GM23338 (cell line): Measurements from ENCODE around the gene ACOXL. TPM values are rescaled to one million over a fixed set of nuclear protein-coding genes. Genes with fewer than 3 reads are reported as not detected.

Experiments used
- ATAC-seq: fragments of 200-7000 bp; cut with Tn5 transposase; 3 replicates; pipeline ENCODE4 v1.9.1; 2020
- DNase-seq: peaks from one replicate; pipeline ENCODE4 v3.0.0-alpha.2; 2015; ENCODE audit warnings: low spot score
- H2AFZ ChIP-seq: fragments of 200-600 bp; sonication (generic); 2 replicates; pipeline ENCODE4 v1.8.0; 2016; ENCODE audit warnings: antibody characterized with exemption, mild to moderate bottlenecking, moderate library complexity
- H3F3A ChIP-seq: fragments of 200-600 bp; sonication (generic); replicated peaks from 2 replicates; pipeline ENCODE4 v1.8.0; 2017; ENCODE audit warnings: antibody characterized with exemption, mixed run types, low read depth
- H3K27ac ChIP-seq: fragments of 200-600 bp; sonication (generic); 2 replicates; pipeline ENCODE4 v1.6.1; 2016; ENCODE audit warnings: low read depth
- H3K27me3 ChIP-seq: fragments of 200-600 bp; sonication (generic); 2 replicates; pipeline ENCODE4 v1.8.0; 2016; ENCODE audit warnings: mild to moderate bottlenecking, mixed run types, moderate library complexity; ENCODE audit not compliant: insufficient read depth
- H3K36me3 ChIP-seq: fragments of 200-600 bp; sonication (generic); 2 replicates; pipeline ENCODE4 v1.8.0; 2016; ENCODE audit warnings: mild to moderate bottlenecking; ENCODE audit not compliant: insufficient read depth
- H3K4me1 ChIP-seq: fragments of 200-600 bp; sonication (generic); 2 replicates; pipeline ENCODE4 v1.8.0; 2016; ENCODE audit warnings: mild to moderate bottlenecking, moderate library complexity; ENCODE audit not compliant: insufficient read depth
- H3K4me2 ChIP-seq: fragments of 200-600 bp; sonication (generic); 2 replicates; pipeline ENCODE4 v1.7.1; 2017; ENCODE audit warnings: mixed run types
- H3K4me3 ChIP-seq: fragments of 200-600 bp; sonication (generic); 2 replicates; pipeline ENCODE4 v1.6.1; 2016; ENCODE audit warnings: mixed run types
- H3K79me2 ChIP-seq: fragments of 200-600 bp; sonication (generic); replicated peaks from 2 replicates; pipeline ENCODE4 v1.8.0; 2017; ENCODE audit warnings: mild to moderate bottlenecking; ENCODE audit not compliant: insufficient read depth
- H3K9me2 ChIP-seq: fragments of 200-600 bp; sonication (generic); 2 replicates; pipeline ENCODE4 v1.8.0; 2017; ENCODE audit not compliant: insufficient read depth
- H4K20me1 ChIP-seq: fragments of 200-600 bp; sonication (generic); replicated peaks from 2 replicates; pipeline ENCODE4 v1.8.0; 2017; ENCODE audit warnings: mild to moderate bottlenecking; ENCODE audit not compliant: insufficient read depth
- H3K27ac Mint-ChIP-seq: 2 replicates; pipeline ENCODE4 v1.8.0; 2020; ENCODE audit warnings: inconsistent platforms, mild to moderate bottlenecking, moderate library complexity, mixed read lengths
- H3K27me3 Mint-ChIP-seq: 3 replicates; pipeline ENCODE4 v1.8.0; 2022; ENCODE audit warnings: low read depth, mild to moderate bottlenecking, moderate library complexity, mixed read lengths, inconsistent platforms; ENCODE audit not compliant: insufficient read depth, poor library complexity
- H3K36me3 Mint-ChIP-seq: 3 replicates; pipeline ENCODE4 v1.8.0; 2021; ENCODE audit warnings: low read depth, mild to moderate bottlenecking, inconsistent platforms, moderate library complexity, mixed read lengths
- H3K4me1 Mint-ChIP-seq: 3 replicates; pipeline ENCODE4 v1.8.0; 2020; ENCODE audit warnings: mild to moderate bottlenecking, inconsistent platforms, mixed read lengths
- H3K4me3 Mint-ChIP-seq: 3 replicates; pipeline ENCODE4 v1.8.0; 2021; ENCODE audit warnings: moderate library complexity, mild to moderate bottlenecking, inconsistent platforms, mixed read lengths
- H3K9me3 Mint-ChIP-seq: 3 replicates; pipeline ENCODE4 v1.8.0; 2020; ENCODE audit warnings: moderate library complexity, mild to moderate bottlenecking, inconsistent platforms, mixed read lengths
- CTCF ChIP-seq, 2 experiments: fragments of 200-600 bp in 1 of 2; sonication (generic) in 1 of 2; conservative IDR thresholded peaks; 2 replicates each; pipeline versions ENCODE4 v1.5.1 to v1.6.1; 2016 to 2017; ENCODE audit warnings: antibody characterized with exemption in 2 of 2, low read depth in 2 of 2, mild to moderate bottlenecking in 2 of 2, moderate library complexity in 1 of 2
- EZH2 ChIP-seq: fragments of 200-600 bp; sonication (generic); IDR thresholded peaks from one replicate; pipeline ENCODE4 v1.8.0; 2017; ENCODE audit warnings: antibody characterized with exemption, mild to moderate bottlenecking, low read depth; ENCODE audit not compliant: unreplicated experiment
- JUNB ChIP-seq: IDR thresholded peaks from one replicate; pipeline ENCODE4 v1.6.1; 2016; ENCODE audit warnings: antibody characterized with exemption; ENCODE audit not compliant: unreplicated experiment
- REST ChIP-seq: IDR thresholded peaks from one replicate; pipeline ENCODE4 v1.6.1; 2018; ENCODE audit warnings: antibody characterized with exemption; ENCODE audit not compliant: unreplicated experiment
- ZNF114 ChIP-seq: fragments of 250-450 bp; sonication (Bioruptor Pico); IDR thresholded peaks from 2 replicates; pipeline ENCODE4 v1.5.0; 2020; ENCODE audit warnings: mild to moderate bottlenecking, moderate library complexity
- ZNF331 ChIP-seq: fragments of 250-450 bp; sonication (Bioruptor Pico); IDR thresholded peaks from 2 replicates; pipeline ENCODE4 v1.5.0; 2020; ENCODE audit warnings: low read depth, mild to moderate bottlenecking, moderate library complexity
- polyA plus RNA-seq: library from polyadenylated mRNA; unstranded; fragments of >200 nt; fragmentation: Nextera tagmentation; extraction: Ambion mirVana; gene quantifications from 2 replicates; pipeline ENCODE4 v1.2.1, GENCODE V29; 2016
- total RNA-seq: library from RNA; depleted of rRNA; stranded (reverse); fragments of >200 nt; shearing (Covaris generic); gene quantifications from 2 replicates; pipeline ENCODE4 v1.2.3, GENCODE V29; 2014

ACOXL gene
- total and polyA plus RNA-seq, 2 experiments from 2014 or later: 9.0 to 14.7 TPM

- peaks cover 26% of the 10 kb centered on the region for H3K27me3 Mint-ChIP-seq
- Histone ChIP-seq H3K9me2 (peaks cover 8% of the 10 kb centered on the region; the same call in 1 of the 2 replicates), H2AFZ (peak overlapping the region; percentile 3; the same call in 1 of the 2 replicates)
Observed at GRCh38 chr2:110729106-110729505, 3.3 kb upstream of the ACOXL start.

More at GRCh38 chr2:110729106-110729505, 3.3 kb upstream of the ACOXL start:
- H3K4me2 ChIP-seq: peak overlapping the region; percentile 45
- H3K36me3 Mint-ChIP-seq: peaks cover 9% of the 10 kb centered on the region
- peaks cover 38% of the 10 kb centered on the region for H3K4me1 ChIP-seq
- DNase-seq: peak; percentile 56
- H3K4me3 ChIP-seq: no peak overlapping the region
- H3K4me3 Mint-ChIP-seq: no peak overlapping the region
- H3F3A ChIP-seq: peaks cover 10% of the 10 kb centered on the region
- peaks cover 13% of the 10 kb centered on the region for H3K9me3 Mint-ChIP-seq
- peaks cover 43% of the 10 kb centered on the region for H3K4me1 Mint-ChIP-seq
- peaks cover 7% of the 10 kb centered on the region; the same call in 1 of the 2 replicates for H4K20me1 ChIP-seq
- H3K27me3 ChIP-seq: peaks cover 23% of the 10 kb centered on the region
- no peak overlapping the region for H3K27ac ChIP-seq
- H3K36me3 ChIP-seq: no peaks in the 10 kb centered on the region; the same call in 1 of the 2 replicates
- peak; percentile 14 for ATAC-seq
- peaks cover 9% of the 10 kb centered on the region for H3K79me2 ChIP-seq
- H3K27ac Mint-ChIP-seq: no peak overlapping the region
- TF ChIP-seq ZNF114 (CRISPR knock-in tag) (no peak), CTCF (conservative IDR thresholded peaks at IDR 0.05; ENCODE audit: low read depth in 2 of 2) (0 out of 4 replicates have a peak, but pooled peaks of 1 of the 2 experiments have one; percentile 7), ZNF331 (CRISPR knock-in tag) (no peak), EZH2 (no peak), JUNB (no peak), REST (no peak)
